HUES48 (cell line): ENCODE data around the gene NDUFAF8.
A peak's percentile ranks its signal among the peaks of the same experiment; 100 is the strongest.

Experiments
- H3K27ac ChIP-seq: one replicate; pipeline ENCODE4 v1.7.0; 2013; ENCODE audit warnings: low read depth, low read length, inconsistent platforms
- H3K27me3 ChIP-seq: 2 replicates; pipeline ENCODE4 v1.6.1; 2013; ENCODE audit warnings: mild to moderate bottlenecking, low read length; ENCODE audit not compliant: control insufficient read depth, insufficient read depth
- H3K36me3 ChIP-seq: 2 replicates; pipeline ENCODE4 v1.6.1; 2013; ENCODE audit warnings: low read length; ENCODE audit not compliant: control insufficient read depth, insufficient read depth
- H3K4me1 ChIP-seq: 2 replicates; pipeline ENCODE4 v1.6.1; 2013; ENCODE audit warnings: mild to moderate bottlenecking, low read length; ENCODE audit not compliant: control insufficient read depth, insufficient read depth
- H3K4me3 ChIP-seq: 2 replicates; pipeline ENCODE4 v1.5.1; 2013; ENCODE audit warnings: mild to moderate bottlenecking, low read depth, low read length
- H3K9ac ChIP-seq: 2 replicates; pipeline ENCODE4 v1.6.1; 2013; ENCODE audit warnings: mild to moderate bottlenecking, low read depth, low read length, moderate library complexity
- H3K9me3 ChIP-seq: 2 replicates; pipeline ENCODE4 v1.6.1; 2013; ENCODE audit warnings: low read length; ENCODE audit not compliant: control insufficient read depth, insufficient read depth

The NDUFAF8 gene

DNA sequence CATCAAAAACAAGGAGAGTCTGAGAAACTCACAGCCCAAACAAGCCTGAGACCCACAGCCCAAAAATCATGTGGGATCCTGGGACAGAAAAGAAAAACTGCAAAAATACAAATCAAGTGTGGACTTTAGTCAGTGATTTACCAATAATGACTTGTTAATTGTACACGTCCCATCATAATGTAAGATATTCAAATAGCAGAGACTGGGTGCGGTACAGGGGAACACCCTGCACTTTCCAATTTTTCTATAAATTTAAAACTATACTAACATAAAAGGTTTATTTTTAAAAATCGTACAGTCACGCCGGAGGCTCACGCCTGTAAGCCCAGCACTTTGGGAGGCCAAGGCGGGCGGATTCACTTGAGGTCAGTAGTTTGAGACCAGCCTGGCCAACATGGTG lies 25.1 kb upstream of the NDUFAF8 start:
- H3K27ac ChIP-seq = no peak overlapping the region
- no peak overlapping the region for H3K4me3 ChIP-seq
- no peaks in the 10 kb centered on the region for H3K9me3 ChIP-seq
- no peaks in the 10 kb centered on the region for H3K27me3 ChIP-seq
- H3K4me1 ChIP-seq = no peaks in the 10 kb centered on the region
- H3K9ac ChIP-seq = no peak overlapping the region
- peaks cover 13% of the 10 kb centered on the region; the same call in 1 of the 2 replicates for H3K36me3 ChIP-seq

DNA sequence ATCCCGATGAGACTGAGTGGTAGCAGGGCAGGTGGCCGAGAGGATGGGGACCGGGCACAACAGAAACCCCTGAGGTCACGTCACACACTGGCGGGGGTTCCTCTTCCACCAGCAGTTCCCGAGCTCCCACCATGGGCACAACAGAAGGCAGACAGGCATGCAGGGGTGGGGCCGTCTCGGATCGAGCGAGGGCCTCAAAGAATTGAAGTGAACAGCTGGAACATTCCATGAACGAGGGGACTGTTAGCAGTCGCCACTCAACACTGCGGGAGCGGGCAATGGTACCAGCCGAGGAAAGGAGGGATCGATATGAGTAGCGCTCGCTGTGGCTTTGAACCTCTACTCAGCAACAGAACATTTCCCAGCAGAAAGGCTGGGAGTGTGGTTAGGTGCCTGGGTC lies 21.6 kb upstream of the NDUFAF8 start:
- no peaks in the 10 kb centered on the region for H3K9me3 ChIP-seq
- no peak overlapping the region for H3K4me3 ChIP-seq
- H3K9ac ChIP-seq = no peak overlapping the region
- no peak overlapping the region for H3K27ac ChIP-seq
- no peaks in the 10 kb centered on the region for H3K27me3 ChIP-seq
- peaks cover 20% of the 10 kb centered on the region for H3K36me3 ChIP-seq
- H3K4me1 ChIP-seq = peaks cover 11% of the 10 kb centered on the region

DNA sequence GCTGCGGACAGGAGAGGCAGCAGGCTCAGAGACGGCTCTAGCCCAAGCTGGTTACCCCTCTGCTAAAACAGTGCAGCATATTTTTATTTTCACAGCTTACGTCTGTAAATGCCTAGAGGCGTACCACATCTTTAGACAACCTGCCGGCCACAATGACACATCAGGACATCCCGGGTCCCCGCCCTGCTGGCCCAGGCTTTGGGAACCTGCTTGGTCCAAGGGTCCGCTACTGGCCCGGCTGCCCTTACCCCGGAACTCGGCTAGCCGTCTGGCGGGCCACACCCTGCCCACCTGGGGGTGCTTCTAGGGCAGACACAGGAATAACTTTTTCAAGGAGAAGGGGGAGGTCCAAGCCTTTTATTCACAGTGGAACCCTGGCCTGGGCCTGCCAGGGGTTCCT lies 20.7 kb upstream of the NDUFAF8 start:
- Histone ChIP-seq H3K27me3 (no peaks in the 10 kb centered on the region), H3K9ac (no peak overlapping the region), H3K4me3 (no peak overlapping the region), H3K9me3 (no peaks in the 10 kb centered on the region), H3K4me1 (peaks cover 11% of the 10 kb centered on the region), H3K27ac (no peak overlapping the region), H3K36me3 (peaks cover 20% of the 10 kb centered on the region)

DNA sequence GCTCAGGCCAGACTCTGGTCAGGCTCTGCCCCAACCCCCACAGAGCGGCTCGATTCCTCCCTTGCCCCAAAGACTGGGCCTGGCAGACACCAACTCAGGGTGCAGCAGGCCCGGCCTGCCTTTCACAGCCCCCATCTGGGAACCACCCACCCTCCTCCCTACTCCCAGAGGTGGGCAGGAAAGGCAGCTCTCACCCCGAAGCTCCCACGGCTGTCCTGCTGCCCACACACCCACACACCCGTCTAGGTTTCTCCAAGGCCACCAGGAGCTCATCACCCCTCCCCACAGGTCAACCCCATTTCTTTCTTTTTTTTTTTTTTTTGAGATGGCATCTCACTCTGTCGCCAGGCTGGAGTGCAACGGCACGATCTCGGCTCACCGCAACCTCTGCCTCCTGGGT lies 20.1 kb upstream of the NDUFAF8 start:
- H3K9me3 ChIP-seq = no peaks in the 10 kb centered on the region
- H3K4me3 ChIP-seq = no peak overlapping the region
- H3K9ac ChIP-seq = no peak overlapping the region
- H3K36me3 ChIP-seq = peaks cover 20% of the 10 kb centered on the region
- no peaks in the 10 kb centered on the region; the same call in 1 of the 2 replicates for H3K27me3 ChIP-seq
- H3K4me1 ChIP-seq = peaks cover 16% of the 10 kb centered on the region
- H3K27ac ChIP-seq = no peak overlapping the region

DNA sequence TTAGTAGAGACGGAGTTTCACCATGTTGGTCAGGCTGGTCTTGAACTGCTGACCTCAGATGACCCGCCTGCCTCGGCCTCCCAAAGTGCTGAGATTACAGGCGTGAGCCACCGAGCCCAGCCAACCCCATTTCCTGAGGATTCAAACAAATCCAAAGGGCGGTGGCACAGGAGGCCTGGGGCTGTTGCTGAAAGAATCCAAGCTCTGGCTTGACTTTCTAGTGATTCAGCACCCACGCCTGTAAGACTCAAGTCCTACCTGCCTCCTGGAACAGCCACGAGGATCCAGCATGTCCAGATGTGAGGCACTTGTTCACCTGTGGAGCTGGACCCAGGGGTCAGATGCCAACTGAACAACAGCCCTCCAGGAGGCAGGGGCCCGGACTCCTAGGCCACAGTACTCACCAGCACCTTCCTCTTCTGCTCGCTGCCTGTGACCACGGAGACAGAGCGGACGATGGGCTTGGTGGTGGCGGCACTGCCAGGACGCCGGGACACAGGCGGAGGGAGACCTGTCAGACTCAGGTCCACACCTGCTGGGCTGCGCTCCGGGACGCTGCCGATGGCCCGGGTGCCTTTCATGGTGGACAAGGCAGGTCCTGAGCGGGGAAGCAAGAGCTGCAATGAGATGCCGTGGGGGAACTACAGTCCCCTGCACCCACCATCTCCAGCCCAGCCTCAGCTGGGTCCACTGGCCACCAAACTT lies 19.5 kb upstream of the NDUFAF8 start:
- no peaks in the 10 kb centered on the region; the same call in 1 of the 2 replicates for H3K27me3 ChIP-seq
- H3K9me3 ChIP-seq = no peaks in the 10 kb centered on the region
- H3K36me3 ChIP-seq = peaks cover 20% of the 10 kb centered on the region
- no peak overlapping the region for H3K4me3 ChIP-seq
- no peak overlapping the region for H3K9ac ChIP-seq
- peaks cover 16% of the 10 kb centered on the region for H3K4me1 ChIP-seq
- no peak overlapping the region for H3K27ac ChIP-seq

DNA sequence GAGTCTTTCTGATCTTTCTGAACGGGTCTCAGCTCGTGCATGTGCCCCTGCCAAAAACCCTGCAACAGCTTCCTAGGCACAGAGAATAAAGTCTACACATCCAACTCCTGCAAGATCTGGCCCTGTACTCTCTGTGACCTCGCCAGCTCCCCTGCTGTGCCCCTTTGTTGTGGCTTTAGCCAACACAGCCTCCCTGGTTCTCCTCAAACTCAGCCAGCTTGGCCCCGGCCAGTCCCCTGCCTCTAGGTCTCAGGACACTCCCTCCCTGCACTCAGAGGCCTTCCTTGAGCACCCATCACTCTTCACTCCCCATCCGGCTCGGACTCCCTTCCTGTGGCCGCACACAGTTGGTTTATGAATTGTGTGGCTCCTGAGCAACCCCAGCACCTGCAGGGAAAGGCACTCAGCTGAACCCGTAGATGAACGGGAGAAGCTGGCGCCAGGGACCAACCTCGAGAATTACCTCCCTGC lies 17.7 kb upstream of the NDUFAF8 start:
- Histone ChIP-seq H3K9me3 (no peaks in the 10 kb centered on the region), H3K9ac (no peak overlapping the region), H3K4me3 (peak overlapping the region; percentile 89), H3K27me3 (no peaks in the 10 kb centered on the region; the same call in 1 of the 2 replicates), H3K4me1 (peaks cover 16% of the 10 kb centered on the region), H3K36me3 (peaks cover 20% of the 10 kb centered on the region), H3K27ac (no peak overlapping the region)

DNA sequence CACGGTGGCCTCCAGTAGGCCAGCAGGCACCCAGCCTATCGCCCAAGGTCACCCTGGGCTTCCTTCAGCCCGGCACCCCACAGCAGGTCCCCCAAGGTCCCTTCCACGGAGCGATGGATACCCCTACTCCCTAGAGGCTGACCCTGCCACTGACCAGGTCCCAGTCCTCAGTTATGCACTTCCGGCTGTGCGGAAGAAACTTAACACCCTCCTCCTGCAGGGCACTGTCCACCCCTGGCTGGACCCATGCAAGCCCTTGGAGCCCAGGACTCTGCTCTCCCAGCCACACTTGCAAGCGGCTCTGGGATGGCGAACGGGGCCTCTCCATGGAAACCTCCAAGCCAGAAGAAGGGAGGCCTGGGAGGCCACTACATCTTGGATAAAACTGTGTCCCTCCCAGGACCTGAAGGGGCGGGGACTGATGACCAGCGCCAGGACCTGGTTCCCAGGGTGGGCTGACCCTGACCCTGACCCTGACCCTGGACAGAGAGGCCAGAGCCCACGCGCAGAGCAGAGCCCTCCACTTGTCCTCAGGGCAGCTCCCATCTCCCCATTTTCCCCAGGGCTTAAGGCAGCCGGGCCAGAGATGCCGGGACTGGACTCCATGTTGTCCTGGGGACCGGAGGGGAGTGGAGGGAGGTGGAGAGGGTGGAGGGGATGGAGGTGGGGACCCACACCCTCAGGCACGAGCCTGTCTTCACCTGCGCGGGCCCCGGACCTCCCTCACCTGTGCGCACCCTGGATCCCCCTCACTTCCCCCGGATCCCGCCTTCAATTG lies 17.1 kb upstream of the NDUFAF8 start:
- H3K27ac ChIP-seq = no peak overlapping the region

DNA sequence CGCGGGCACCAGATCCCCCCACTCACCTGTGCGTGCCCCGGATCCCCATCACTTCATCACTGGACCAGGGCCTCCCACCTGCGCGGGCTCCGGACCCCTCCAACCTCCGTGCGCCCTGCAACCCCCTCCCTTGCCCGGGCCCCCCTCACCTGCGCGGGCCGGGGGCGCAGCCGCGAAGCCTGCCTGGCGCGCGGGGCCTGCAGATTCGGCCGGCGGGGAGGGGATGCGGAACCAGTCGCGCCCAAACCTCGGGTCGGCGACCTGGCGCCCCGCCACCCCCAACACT lies 16.6 kb upstream of the NDUFAF8 start:
- Histone ChIP-seq H3K4me1 (peaks cover 16% of the 10 kb centered on the region), H3K27ac (no peak overlapping the region), H3K4me3 (peak overlapping the region; percentile 89), H3K9ac (no peak overlapping the region), H3K27me3 (no peaks in the 10 kb centered on the region; the same call in 1 of the 2 replicates), H3K9me3 (no peaks in the 10 kb centered on the region), H3K36me3 (peaks cover 11% of the 10 kb centered on the region)

More for the DNA sequence above, 17.1 kb upstream of the NDUFAF8 start:
- peak overlapping the region; percentile 89 for H3K4me3 ChIP-seq
- H3K9me3 ChIP-seq = no peaks in the 10 kb centered on the region
- peaks cover 16% of the 10 kb centered on the region for H3K36me3 ChIP-seq
- no peaks in the 10 kb centered on the region; the same call in 1 of the 2 replicates for H3K27me3 ChIP-seq
- H3K9ac ChIP-seq = no peak overlapping the region
- peaks cover 16% of the 10 kb centered on the region for H3K4me1 ChIP-seq

DNA sequence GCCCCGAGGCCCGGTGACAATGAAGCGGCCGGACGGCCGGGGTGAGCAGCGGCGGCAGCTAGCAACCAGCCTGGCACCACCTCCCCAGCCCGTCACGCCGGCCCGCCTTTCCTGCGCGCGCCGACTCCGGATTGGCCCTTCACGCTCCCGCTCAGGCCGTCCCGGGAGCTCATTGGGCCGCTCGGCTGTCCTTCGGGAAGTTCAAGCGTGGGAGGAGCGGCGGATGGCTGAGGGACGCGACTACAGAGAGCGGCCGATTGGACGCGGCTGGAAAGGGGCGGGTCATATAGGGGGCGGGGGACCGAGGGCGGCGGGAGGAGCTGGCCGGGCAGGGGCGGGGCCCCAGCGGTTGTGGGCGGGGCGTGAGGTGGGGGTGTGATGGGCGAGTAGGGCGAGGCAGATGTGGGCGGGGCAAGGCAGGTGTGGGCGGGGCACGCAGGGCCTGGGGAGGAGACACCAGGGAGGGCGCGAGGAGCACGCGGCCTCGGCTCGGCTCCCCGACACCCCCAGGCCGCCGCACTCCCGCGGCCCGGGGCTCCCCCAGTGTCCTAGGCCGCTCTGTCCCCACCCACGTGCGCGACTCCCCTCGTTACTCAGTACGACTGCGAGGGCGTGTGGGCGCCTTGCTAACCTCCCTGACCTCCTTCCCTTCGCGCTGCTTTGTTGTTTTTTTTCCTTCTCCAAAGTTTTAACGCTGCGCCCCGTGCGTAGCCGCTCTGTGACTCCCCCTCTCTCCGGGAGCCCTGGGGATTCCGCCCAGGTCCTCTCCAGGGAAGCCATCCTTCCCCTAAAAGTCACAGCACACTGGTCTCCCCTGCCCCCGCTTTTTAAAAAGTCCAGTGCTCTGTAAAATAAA lies 16.0 kb upstream of the NDUFAF8 start, which contains the start of gene CEP131:
TSS of gene CEP131 (minus strand) at position 60 of the 856 bp plus-strand sequence. CDS start 2,909 bp downstream, outside the sequence.
- H3K27me3 ChIP-seq = no peaks in the 10 kb centered on the region; the same call in 1 of the 2 replicates
- H3K4me3 ChIP-seq = peak within 1 kb of the TSS; percentile 89
- peak within 1 kb of the TSS; percentile 50 for H3K27ac ChIP-seq
- H3K4me1 ChIP-seq = peaks cover 16% of the 10 kb centered on the region
- no peaks in the 10 kb centered on the region for H3K9me3 ChIP-seq
- H3K9ac ChIP-seq = peak within 1 kb of the TSS; percentile 82
- H3K36me3 ChIP-seq = peaks cover 10% of the 10 kb centered on the region

DNA sequence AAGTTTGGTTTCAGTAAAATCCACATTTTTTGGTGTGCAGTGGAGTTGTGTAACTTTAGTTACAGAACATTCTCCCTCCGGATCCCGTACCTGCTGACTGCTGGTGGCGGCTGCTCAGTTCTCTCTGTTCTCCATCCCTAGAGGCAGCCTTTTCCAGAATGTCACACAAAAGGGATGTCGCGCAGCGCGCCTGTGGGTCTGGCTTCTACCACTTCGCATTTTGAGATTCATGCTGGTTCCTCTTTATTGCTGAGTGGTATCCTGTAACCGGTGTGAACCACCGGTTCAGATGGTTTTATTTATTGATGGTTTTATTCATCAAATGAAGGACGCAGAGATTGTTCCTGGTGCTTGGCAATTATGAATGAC lies 15.4 kb upstream of the NDUFAF8 start:
- H3K4me3 ChIP-seq = peak overlapping the region; percentile 71
- H3K27ac ChIP-seq = peak overlapping the region; percentile 50

More for the DNA sequence above, 15.4 kb upstream of the NDUFAF8 start:
- H3K9me3 ChIP-seq = no peaks in the 10 kb centered on the region
- H3K36me3 ChIP-seq = peaks cover 8% of the 10 kb centered on the region
- no peaks in the 10 kb centered on the region; the same call in 1 of the 2 replicates for H3K27me3 ChIP-seq
- peak overlapping the region; percentile 82 for H3K9ac ChIP-seq
- H3K4me1 ChIP-seq = peaks cover 16% of the 10 kb centered on the region
